PFSK-1 (cell line): ENCODE results near the gene CCDC88C.

Experiments
- POLR2AphosphoS5 ChIP-seq: IDR thresholded peaks from 2 replicates; pipeline ENCODE4 v1.6.1; 2012; ENCODE audit warnings: low read depth, mild to moderate bottlenecking, control low read depth, low read length, moderate library complexity
- REST ChIP-seq, 2 experiments: IDR thresholded peaks; 2 replicates each; pipeline versions ENCODE4 v1.6.1 to v1.8.0; 2011 to 2012; ENCODE audit warnings: low read depth in 2 of 2, low read length in 2 of 2, control low read depth in 1 of 2, inconsistent platforms in 1 of 2, mild to moderate bottlenecking in 1 of 2, moderate library complexity in 1 of 2; ENCODE audit not compliant: insufficient read depth in 1 of 2
- SIN3A ChIP-seq: IDR thresholded peaks from 2 replicates; pipeline ENCODE4 v1.6.1; 2012; ENCODE audit warnings: mild to moderate bottlenecking, low read length, moderate library complexity, borderline replicate concordance; ENCODE audit not compliant: insufficient read depth
- TAF1 ChIP-seq: IDR thresholded peaks from 2 replicates; pipeline ENCODE4 v1.6.1; 2012; ENCODE audit warnings: low read length, control low read depth, borderline replicate concordance; ENCODE audit not compliant: insufficient read depth

- TF ChIP-seq TAF1: no peak
- TF ChIP-seq SIN3A: no peak
- TF ChIP-seq POLR2AphosphoS5: no peak
- no peak for TF ChIP-seq REST (IDR thresholded peaks at IDR 0.05; ENCODE audit: insufficient read depth in 1 of 2, low read depth in 2 of 2, low read length in 2 of 2)
Measured at GRCh38 chr14:91349481-91350074, 68.0 kb downstream of the CCDC88C start.
